Neural cell (in vitro differentiated cells): Measurements from ENCODE around the gene ZNF770. TPM values are rescaled to one million over a fixed set of nuclear protein-coding genes. Genes with fewer than 3 reads are reported as not detected.

ENCODE experiments used
- H2AFZ ChIP-seq: fragments of 200-600, 300-800 bp; sonication (generic), shearing (Covaris generic); 2 replicates; pipeline ENCODE4 v1.6.0; 2014; ENCODE audit warnings: low read depth, mild to moderate bottlenecking, antibody characterized with exemption, low read length, moderate library complexity
- H3F3A ChIP-seq: fragments of 200-600 bp; shearing (Covaris generic); 2 replicates; pipeline ENCODE4 v1.6.1; 2016; ENCODE audit warnings: mild to moderate bottlenecking, moderate library complexity, mixed read lengths, antibody characterized with exemption, low read length; ENCODE audit not compliant: insufficient read depth, poor library complexity, severe bottlenecking
- H3K27ac ChIP-seq: fragments of 200-600, 300-800 bp; sonication (generic), shearing (Covaris generic); 2 replicates; pipeline ENCODE4 v1.5.1; 2014; ENCODE audit warnings: mild to moderate bottlenecking, low read length, moderate library complexity
- H3K27me3 ChIP-seq: fragments of 300-800, 200-600 bp; sonication (generic), shearing (Covaris generic); 2 replicates; pipeline ENCODE4 v1.6.0; 2014; ENCODE audit warnings: mild to moderate bottlenecking, low read depth, low read length, moderate library complexity; ENCODE audit not compliant: insufficient read depth
- H3K36me3 ChIP-seq: fragments of 300-800, 200-600 bp; sonication (generic), shearing (Covaris generic); 2 replicates; pipeline ENCODE4 v1.5.1; 2014; ENCODE audit warnings: mild to moderate bottlenecking, antibody characterized with exemption, low read length, moderate library complexity; ENCODE audit not compliant: insufficient read depth
- H3K4me2 ChIP-seq: fragments of 300-800, 200-600 bp; sonication (generic), shearing (Covaris generic); 2 replicates; pipeline ENCODE4 v1.6.0; 2014; ENCODE audit warnings: mild to moderate bottlenecking, low read length
- H3K4me3 ChIP-seq: fragments of 300-800, 200-600 bp; sonication (generic), shearing (Covaris generic); 2 replicates; pipeline ENCODE4 v1.5.1; 2014; ENCODE audit warnings: mild to moderate bottlenecking, low read length, moderate library complexity
- H3K79me2 ChIP-seq: fragments of 200-600 bp; shearing (Covaris generic); replicated peaks from 2 replicates; pipeline ENCODE4 v1.6.0; 2014; ENCODE audit warnings: mild to moderate bottlenecking, low read length, moderate library complexity; ENCODE audit not compliant: insufficient read depth
- H3K9ac ChIP-seq: fragments of 300-800, 200-600 bp; sonication (generic), shearing (Covaris generic); 2 replicates; pipeline ENCODE4 v1.6.1; 2016; ENCODE audit warnings: mild to moderate bottlenecking, low read length, mixed read lengths
- H3K9me2 ChIP-seq: fragments of 200-600 bp; shearing (Covaris generic); 2 replicates; pipeline ENCODE4 v1.6.1; 2016; ENCODE audit warnings: mild to moderate bottlenecking, low read length, mixed read lengths; ENCODE audit not compliant: insufficient read depth
- H3K9me3 ChIP-seq: fragments of 200-600, 300-800 bp; sonication (generic), shearing (Covaris generic); 2 replicates; pipeline ENCODE4 v1.6.1; 2016; ENCODE audit warnings: mild to moderate bottlenecking, mixed run types, low read length, moderate library complexity, mixed read lengths
- H4K20me1 ChIP-seq: fragments of 200-600 bp; shearing (Covaris generic); 2 replicates; pipeline ENCODE4 v1.6.1; 2016; ENCODE audit warnings: mild to moderate bottlenecking, mixed run types; ENCODE audit not compliant: insufficient read depth
- CTCF ChIP-seq: fragments of 450-650 bp; IDR thresholded peaks from 2 replicates; pipeline ENCODE4 v1.5.1; 2014; ENCODE audit warnings: antibody characterized with exemption, mild to moderate bottlenecking, moderate library complexity; ENCODE audit not compliant: poor library complexity, severe bottlenecking
- EP300 ChIP-seq: fragments of 450-650 bp; conservative IDR thresholded peaks from 2 replicates; pipeline ENCODE4 v1.6.1; 2014; ENCODE audit warnings: antibody characterized with exemption, mild to moderate bottlenecking, moderate library complexity; ENCODE audit not compliant: poor library complexity, severe bottlenecking
- EZH2 ChIP-seq: fragments of 200-600, 300-800 bp; shearing (Covaris generic), sonication (generic); IDR thresholded peaks from 2 replicates; pipeline ENCODE4 v1.6.1; 2014; ENCODE audit warnings: antibody characterized with exemption, low read length, borderline replicate concordance, mild to moderate bottlenecking; ENCODE audit not compliant: insufficient read depth, poor library complexity, severe bottlenecking
- MXI1 ChIP-seq: fragments of 450-650 bp; conservative IDR thresholded peaks from 2 replicates; pipeline ENCODE4 v1.6.1; 2014; ENCODE audit warnings: antibody characterized with exemption, mild to moderate bottlenecking; ENCODE audit not compliant: poor library complexity, severe bottlenecking
- POLR2AphosphoS5 ChIP-seq: IDR thresholded peaks from 2 replicates; pipeline ENCODE4 v1.6.1; 2012
- RAD21 ChIP-seq: fragments of 450-650 bp; conservative IDR thresholded peaks from 2 replicates; pipeline ENCODE4 v1.6.1; 2014; ENCODE audit warnings: antibody characterized with exemption, mild to moderate bottlenecking, moderate library complexity
- SMC3 ChIP-seq: fragments of 450-650 bp; conservative IDR thresholded peaks from 2 replicates; pipeline ENCODE4 v1.6.1; 2014; ENCODE audit warnings: antibody characterized with exemption, mild to moderate bottlenecking, moderate library complexity; ENCODE audit not compliant: poor library complexity
- TAF1 ChIP-seq: IDR thresholded peaks from 2 replicates; pipeline ENCODE4 v1.6.1; 2012; ENCODE audit warnings: low read depth
- polyA plus RNA-seq: library from polyadenylated mRNA; depleted of rRNA; stranded (reverse); fragments of >200 nt; gene quantifications from 2 replicates; pipeline ENCODE4 v1.2.3, GENCODE V29; 2014
- TF ChIP-seq, protein P1 (sequence below): IDR thresholded peaks from 2 replicates; pipeline ENCODE4 v1.6.1; 2012; ENCODE audit warnings: borderline replicate concordance

Gene ZNF770
- polyA plus RNA-seq, 1 donor from 2014 or later = 18.9 TPM

- H3K9me2 ChIP-seq = no peaks in the 10 kb centered on the region
- H4K20me1 ChIP-seq = no peaks in the 10 kb centered on the region
- no peak overlapping the region for H3K9ac ChIP-seq
- no peaks in the 10 kb centered on the region for H3K79me2 ChIP-seq
- no peak for TF ChIP-seq TAF1
- TF ChIP-seq CTCF = no peak
- no peak for TF ChIP-seq EZH2
- TF ChIP-seq MXI1 = no peak
- TF ChIP-seq POLR2AphosphoS5 = no peak
- TF ChIP-seq, protein P1, sequence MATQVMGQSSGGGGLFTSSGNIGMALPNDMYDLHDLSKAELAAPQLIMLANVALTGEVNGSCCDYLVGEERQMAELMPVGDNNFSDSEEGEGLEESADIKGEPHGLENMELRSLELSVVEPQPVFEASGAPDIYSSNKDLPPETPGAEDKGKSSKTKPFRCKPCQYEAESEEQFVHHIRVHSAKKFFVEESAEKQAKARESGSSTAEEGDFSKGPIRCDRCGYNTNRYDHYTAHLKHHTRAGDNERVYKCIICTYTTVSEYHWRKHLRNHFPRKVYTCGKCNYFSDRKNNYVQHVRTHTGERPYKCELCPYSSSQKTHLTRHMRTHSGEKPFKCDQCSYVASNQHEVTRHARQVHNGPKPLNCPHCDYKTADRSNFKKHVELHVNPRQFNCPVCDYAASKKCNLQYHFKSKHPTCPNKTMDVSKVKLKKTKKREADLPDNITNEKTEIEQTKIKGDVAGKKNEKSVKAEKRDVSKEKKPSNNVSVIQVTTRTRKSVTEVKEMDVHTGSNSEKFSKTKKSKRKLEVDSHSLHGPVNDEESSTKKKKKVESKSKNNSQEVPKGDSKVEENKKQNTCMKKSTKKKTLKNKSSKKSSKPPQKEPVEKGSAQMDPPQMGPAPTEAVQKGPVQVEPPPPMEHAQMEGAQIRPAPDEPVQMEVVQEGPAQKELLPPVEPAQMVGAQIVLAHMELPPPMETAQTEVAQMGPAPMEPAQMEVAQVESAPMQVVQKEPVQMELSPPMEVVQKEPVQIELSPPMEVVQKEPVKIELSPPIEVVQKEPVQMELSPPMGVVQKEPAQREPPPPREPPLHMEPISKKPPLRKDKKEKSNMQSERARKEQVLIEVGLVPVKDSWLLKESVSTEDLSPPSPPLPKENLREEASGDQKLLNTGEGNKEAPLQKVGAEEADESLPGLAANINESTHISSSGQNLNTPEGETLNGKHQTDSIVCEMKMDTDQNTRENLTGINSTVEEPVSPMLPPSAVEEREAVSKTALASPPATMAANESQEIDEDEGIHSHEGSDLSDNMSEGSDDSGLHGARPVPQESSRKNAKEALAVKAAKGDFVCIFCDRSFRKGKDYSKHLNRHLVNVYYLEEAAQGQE = no peak
- no peak for TF ChIP-seq EP300
- TF ChIP-seq SMC3 = no peak
- no peak for TF ChIP-seq RAD21
- no peak overlapping the region for H3K4me2 ChIP-seq
- H3F3A ChIP-seq = no peaks in the 10 kb centered on the region
- H3K4me3 ChIP-seq = no peak overlapping the region
- no peak overlapping the region for H3K27ac ChIP-seq
- no peaks in the 10 kb centered on the region for H3K36me3 ChIP-seq
- H3K9me3 ChIP-seq = no peaks in the 10 kb centered on the region
- no peaks in the 10 kb centered on the region for H3K27me3 ChIP-seq
- no peak overlapping the region for H2AFZ ChIP-seq
Measured at GRCh38 chr15:35003928-35004327, 15.8 kb upstream of the ZNF770 start.

DNA sequence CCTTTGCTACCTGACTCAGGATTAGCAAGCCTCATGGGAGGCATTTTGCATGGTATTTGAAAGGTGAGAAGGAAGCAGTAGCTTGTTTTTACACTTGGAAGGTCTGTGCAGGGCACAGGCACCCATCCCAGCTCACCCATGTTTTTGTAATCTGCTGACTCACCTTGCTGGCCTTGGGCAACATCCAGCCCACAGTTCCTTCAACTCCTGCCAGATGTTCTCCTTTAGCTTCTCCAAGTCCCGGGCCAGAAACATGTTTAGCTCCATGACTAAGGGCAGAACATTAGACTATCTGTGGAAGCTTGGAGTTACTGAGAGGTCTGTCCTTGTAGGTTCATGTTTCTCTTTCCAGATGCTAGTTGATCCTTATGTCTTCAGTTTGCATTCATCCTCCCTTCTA lies 12.4 kb upstream of the ZNF770 start:
- Histone ChIP-seq H3K9ac (no peak overlapping the region), H3F3A (no peaks in the 10 kb centered on the region), H3K27me3 (no peaks in the 10 kb centered on the region), H3K27ac (no peak overlapping the region), H3K36me3 (no peaks in the 10 kb centered on the region), H3K79me2 (no peaks in the 10 kb centered on the region), H2AFZ (no peak overlapping the region), H4K20me1 (no peaks in the 10 kb centered on the region), H3K9me2 (no peaks in the 10 kb centered on the region), H3K4me3 (no peak overlapping the region), H3K4me2 (no peak overlapping the region), H3K9me3 (no peaks in the 10 kb centered on the region)
- TF ChIP-seq EP300 (no peak), TAF1 (no peak), POLR2AphosphoS5 (no peak), RAD21 (no peak), EZH2 (no peak), SMC3 (no peak), CTCF (no peak), MXI1 (no peak)
- TF ChIP-seq, protein P1 = no peak
